Endodermal cell (in vitro differentiated cells): ENCODE data around the gene RECK. TPM values are rescaled to one million over a fixed set of nuclear protein-coding genes. Genes with fewer than 3 reads are reported as not detected.

Experiments
- DNase-seq: peaks from one replicate; pipeline ENCODE4 v3.0.0-alpha.2; 2017
- H3K27ac ChIP-seq: 2 replicates; pipeline ENCODE4 v1.5.1; 2013; ENCODE audit warnings: mild to moderate bottlenecking, low read depth, low read length, moderate library complexity
- H3K27me3 ChIP-seq: 2 replicates; pipeline ENCODE4 v1.6.1; 2013; ENCODE audit warnings: mild to moderate bottlenecking, low read length, moderate library complexity; ENCODE audit not compliant: insufficient read depth, control insufficient read depth, poor library complexity, severe bottlenecking
- H3K36me3 ChIP-seq: 2 replicates; pipeline ENCODE4 v1.7.0; 2013; ENCODE audit warnings: mild to moderate bottlenecking, low read length, moderate library complexity; ENCODE audit not compliant: control insufficient read depth, insufficient read depth
- H3K4me1 ChIP-seq: one replicate; pipeline ENCODE4 v1.7.0; 2013; ENCODE audit warnings: low read length; ENCODE audit not compliant: control insufficient read depth, insufficient read depth
- H3K4me3 ChIP-seq: 2 replicates; pipeline ENCODE4 v1.5.1; 2013; ENCODE audit warnings: mild to moderate bottlenecking, low read length, moderate library complexity
- H3K9ac ChIP-seq: 2 replicates; pipeline ENCODE4 v1.6.1; 2013; ENCODE audit warnings: mild to moderate bottlenecking, low read length, moderate library complexity; ENCODE audit not compliant: poor library complexity, severe bottlenecking; ENCODE audit errors: extremely low read depth
- H3K9me3 ChIP-seq: 2 replicates; pipeline ENCODE4 v1.6.1; 2013; ENCODE audit warnings: mild to moderate bottlenecking, low read length, moderate library complexity; ENCODE audit not compliant: control insufficient read depth
- H3K27ac Mint-ChIP-seq: 2 replicates; pipeline ENCODE4 v1.8.0; 2020; ENCODE audit warnings: mixed read lengths
- H3K27me3 Mint-ChIP-seq: 2 replicates; pipeline ENCODE4 v1.8.0; 2021; ENCODE audit warnings: mild to moderate bottlenecking, mixed read lengths; ENCODE audit not compliant: insufficient read depth
- H3K36me3 Mint-ChIP-seq: 2 replicates; pipeline ENCODE4 v1.8.0; 2020; ENCODE audit warnings: low read depth, mixed read lengths
- H3K4me1 Mint-ChIP-seq: 2 replicates; pipeline ENCODE4 v1.8.0; 2020; ENCODE audit warnings: mixed read lengths
- H3K4me3 Mint-ChIP-seq: 2 replicates; pipeline ENCODE4 v1.8.0; 2020; ENCODE audit warnings: mild to moderate bottlenecking, moderate library complexity, mixed read lengths
- H3K9me3 Mint-ChIP-seq: 2 replicates; pipeline ENCODE4 v1.8.0; 2020; ENCODE audit warnings: mild to moderate bottlenecking, mixed read lengths
- CTCF ChIP-seq: fragments of 200-600 bp; sonication (generic); conservative IDR thresholded peaks from 2 replicates; pipeline ENCODE4 v1.5.0; 2021; ENCODE audit warnings: antibody characterized with exemption, mild to moderate bottlenecking
- WGBS, 2 experiments: methylation state at CpG; one replicate each; pipeline versions ENCODE4 v1.1.5 to v1.1.7; 2013; ENCODE audit warnings: missing lambda C conversion rate in 2 of 2, mixed read lengths in 1 of 2; ENCODE audit not compliant: insufficient coverage in 1 of 2, insufficient read length in 1 of 2; 5-methylcytosine and 5-hydroxymethylcytosine counted together
- total RNA-seq, 2 donors: library from RNA; stranded (reverse); fragmentation: NEBNext Ultra II Directional in 1 of 2; extraction: Animal tissue kit (Norgen Biotek cat#: 25700) in 1 of 2; gene quantifications; 2 replicates in 1 of 2; 3 replicates in 1 of 2; pipeline ENCODE4 v1.2.1, GENCODE V29; 2021

Gene RECK
- total RNA-seq, 2 donors from 2014 or later, result 11.5 to 16.1 TPM

GRCh38 chr9:36051317-36051716 lies 14.6 kb downstream of the RECK start:
- no peaks in the 10 kb centered on the region for H3K27me3 Mint-ChIP-seq
- no peaks in the 10 kb centered on the region for H3K9me3 Mint-ChIP-seq
- Histone ChIP-seq H3K4me1 (peaks cover 11% of the 10 kb centered on the region), H3K9ac (no peak overlapping the region), H3K27me3 (no peaks in the 10 kb centered on the region), H3K9me3 (no peaks in the 10 kb centered on the region), H3K27ac (no peak overlapping the region), H3K4me3 (no peak overlapping the region), H3K36me3 (peaks cover 9% of the 10 kb centered on the region)
- H3K27ac Mint-ChIP-seq, result no peak overlapping the region
- DNase-seq, result no peak
- H3K4me1 Mint-ChIP-seq, result peaks cover 15% of the 10 kb centered on the region
- 84 to 88% methylated on average over 2 of the region's 2 CpGs for WGBS, 2 experiments
- no peak for TF ChIP-seq CTCF
- peaks cover 2% of the 10 kb centered on the region for H3K36me3 Mint-ChIP-seq
- H3K4me3 Mint-ChIP-seq, result no peak overlapping the region

- no peak overlapping the region for H3K4me3 Mint-ChIP-seq
These were observed 17.3 kb downstream of the RECK start for GRCh38 chr9:36053971-36054370.

GRCh38 chr9:36056896-36057295 lies 20.2 kb downstream of the RECK start:
- peaks cover 18% of the 10 kb centered on the region for H3K36me3 ChIP-seq
- H3K4me3 Mint-ChIP-seq, result no peak overlapping the region
- no peak for DNase-seq
- peaks cover 11% of the 10 kb centered on the region for H3K4me1 ChIP-seq
- no peaks in the 10 kb centered on the region for H3K9me3 Mint-ChIP-seq
- no peaks in the 10 kb centered on the region for H3K27me3 ChIP-seq
- WGBS, 2 experiments, result 92% methylated on average over 3 of the region's 3 CpGs; no CpG with 5 or more reads in 1 of the 2 experiments
- no peak overlapping the region for H3K27ac Mint-ChIP-seq
- H3K27ac ChIP-seq, result no peak overlapping the region
- no peak overlapping the region for H3K9ac ChIP-seq
- H3K36me3 Mint-ChIP-seq, result peaks cover 9% of the 10 kb centered on the region
- H3K27me3 Mint-ChIP-seq, result no peaks in the 10 kb centered on the region
- no peaks in the 10 kb centered on the region for H3K9me3 ChIP-seq
- H3K4me1 Mint-ChIP-seq, result peaks cover 12% of the 10 kb centered on the region
- TF ChIP-seq CTCF, result no peak
- no peak overlapping the region for H3K4me3 ChIP-seq

More at GRCh38 chr9:36053971-36054370, 17.3 kb downstream of the RECK start:
- H3K36me3 ChIP-seq, result peaks cover 9% of the 10 kb centered on the region
- H3K36me3 Mint-ChIP-seq, result peaks cover 2% of the 10 kb centered on the region
- H3K9me3 Mint-ChIP-seq, result no peaks in the 10 kb centered on the region
- no peak for TF ChIP-seq CTCF
- peak overlapping the region; percentile 1 for H3K27ac Mint-ChIP-seq
- H3K4me1 ChIP-seq, result peaks cover 11% of the 10 kb centered on the region
- WGBS, 2 experiments, result 55 to 71% methylated on average over 1 to 3 of the region's 3 CpGs
- no peak overlapping the region for H3K9ac ChIP-seq
- H3K27me3 Mint-ChIP-seq, result no peaks in the 10 kb centered on the region
- DNase-seq, result no peak
- H3K4me3 ChIP-seq, result peak overlapping the region; percentile 12
- no peak overlapping the region for H3K27ac ChIP-seq
- no peaks in the 10 kb centered on the region for H3K27me3 ChIP-seq
- no peaks in the 10 kb centered on the region for H3K9me3 ChIP-seq
- peaks cover 10% of the 10 kb centered on the region for H3K4me1 Mint-ChIP-seq
